Neural progenitor cell (in vitro differentiated cells): ENCODE results near the gene DIP2A. TPM values are rescaled to one million over a fixed set of nuclear protein-coding genes. Genes with fewer than 3 reads are reported as not detected.

Experiments used
- DNase-seq: peaks from one replicate; pipeline ENCODE4 v3.0.0-alpha.2; 2016; ENCODE audit warnings: low spot score
- H2AFZ ChIP-seq: fragments of 200-600 bp; sonication (generic); replicated peaks from 2 replicates; pipeline ENCODE4 v1.6.1; 2016; ENCODE audit warnings: antibody characterized with exemption
- H3F3A ChIP-seq: fragments of 200-600 bp; sonication (generic); 2 replicates; pipeline ENCODE4 v1.6.1; 2016; ENCODE audit warnings: antibody characterized with exemption, low read depth
- H3K27ac ChIP-seq: fragments of 200-600 bp; sonication (generic); 2 replicates; pipeline ENCODE4 v1.5.1; 2016; ENCODE audit warnings: mild to moderate bottlenecking
- H3K27me3 ChIP-seq: fragments of 200-600 bp; sonication (generic); 2 replicates; pipeline ENCODE4 v1.6.1; 2016; ENCODE audit warnings: mild to moderate bottlenecking, moderate library complexity
- H3K36me3 ChIP-seq: fragments of 200-600 bp; sonication (generic); 2 replicates; pipeline ENCODE4 v1.5.1; 2016
- H3K4me1 ChIP-seq: fragments of 200-600 bp; sonication (generic); 2 replicates; pipeline ENCODE4 v1.6.1; 2016; ENCODE audit warnings: mixed run types
- H3K4me2 ChIP-seq: fragments of 200-600 bp; sonication (generic); 2 replicates; pipeline ENCODE4 v1.6.1; 2016
- H3K4me3 ChIP-seq: fragments of 200-600 bp; sonication (generic); 2 replicates; pipeline ENCODE4 v1.5.1; 2016
- H3K79me2 ChIP-seq: fragments of 200-600 bp; sonication (generic); 2 replicates; pipeline ENCODE4 v1.6.1; 2016; ENCODE audit warnings: low read depth
- H3K9ac ChIP-seq: fragments of 200-600 bp; sonication (generic); 2 replicates; pipeline ENCODE4 v1.6.1; 2016
- H3K9me3 ChIP-seq: fragments of 200-600 bp; sonication (generic); 2 replicates; pipeline ENCODE4 v1.5.1; 2016; ENCODE audit warnings: low read depth
- H4K20me1 ChIP-seq: fragments of 200-600 bp; sonication (generic); 2 replicates; pipeline ENCODE4 v1.6.1; 2016; ENCODE audit warnings: low read depth
- H3K27ac Mint-ChIP-seq: 3 replicates; pipeline ENCODE4 v1.8.0; 2021; ENCODE audit warnings: mixed read lengths
- H3K27me3 Mint-ChIP-seq: 2 replicates; pipeline ENCODE4 v1.8.0; 2022; ENCODE audit warnings: low read depth, mild to moderate bottlenecking, inconsistent platforms, moderate library complexity, mixed read lengths; ENCODE audit not compliant: insufficient read depth
- H3K36me3 Mint-ChIP-seq: 3 replicates; pipeline ENCODE4 v1.8.0; 2021; ENCODE audit warnings: mixed read lengths
- H3K4me1 Mint-ChIP-seq: 3 replicates; pipeline ENCODE4 v1.8.0; 2021; ENCODE audit warnings: mixed read lengths
- H3K4me3 Mint-ChIP-seq: 3 replicates; pipeline ENCODE4 v1.8.0; 2021; ENCODE audit warnings: mild to moderate bottlenecking, moderate library complexity, mixed read lengths
- H3K9me3 Mint-ChIP-seq: 3 replicates; pipeline ENCODE4 v1.8.0; 2020; ENCODE audit warnings: mixed read lengths
- EZH2 ChIP-seq: fragments of 200-600 bp; sonication (generic); IDR thresholded peaks from 2 replicates; pipeline ENCODE4 v1.6.1; 2017; ENCODE audit warnings: antibody characterized with exemption, mild to moderate bottlenecking, moderate library complexity
- EZH2phosphoT487 ChIP-seq: fragments of 200-600 bp; sonication (generic); IDR thresholded peaks from 2 replicates; pipeline ENCODE4 v1.6.1; 2017; ENCODE audit warnings: antibody characterized with exemption
- small RNA-seq: library from RNA; depleted of rRNA; stranded (forward); fragments of <200 nt; gene quantifications from one replicate; pipeline ENCODE3, GENCODE V24; 2015
- total RNA-seq: library from RNA; depleted of rRNA; stranded (reverse); fragments of >200 nt; gene quantifications from 2 replicates; pipeline ENCODE4 v1.2.3, GENCODE V29; 2015; ENCODE audit warnings: low replicate concordance
- TF ChIP-seq, protein P1 (sequence below): fragments of 200-600 bp; sonication (generic); IDR thresholded peaks from 2 replicates; pipeline ENCODE4 v1.5.1; 2017; ENCODE audit warnings: antibody characterized with exemption, mild to moderate bottlenecking

DIP2A gene
- total RNA-seq, 1 donor from 2014 or later: 50.7 TPM

GRCh38 chr21:46618738-46619379 lies 160.2 kb downstream of the DIP2A start:
- no peak for TF ChIP-seq EZH2phosphoT487
- no peak for TF ChIP-seq EZH2
- TF ChIP-seq, protein P1, sequence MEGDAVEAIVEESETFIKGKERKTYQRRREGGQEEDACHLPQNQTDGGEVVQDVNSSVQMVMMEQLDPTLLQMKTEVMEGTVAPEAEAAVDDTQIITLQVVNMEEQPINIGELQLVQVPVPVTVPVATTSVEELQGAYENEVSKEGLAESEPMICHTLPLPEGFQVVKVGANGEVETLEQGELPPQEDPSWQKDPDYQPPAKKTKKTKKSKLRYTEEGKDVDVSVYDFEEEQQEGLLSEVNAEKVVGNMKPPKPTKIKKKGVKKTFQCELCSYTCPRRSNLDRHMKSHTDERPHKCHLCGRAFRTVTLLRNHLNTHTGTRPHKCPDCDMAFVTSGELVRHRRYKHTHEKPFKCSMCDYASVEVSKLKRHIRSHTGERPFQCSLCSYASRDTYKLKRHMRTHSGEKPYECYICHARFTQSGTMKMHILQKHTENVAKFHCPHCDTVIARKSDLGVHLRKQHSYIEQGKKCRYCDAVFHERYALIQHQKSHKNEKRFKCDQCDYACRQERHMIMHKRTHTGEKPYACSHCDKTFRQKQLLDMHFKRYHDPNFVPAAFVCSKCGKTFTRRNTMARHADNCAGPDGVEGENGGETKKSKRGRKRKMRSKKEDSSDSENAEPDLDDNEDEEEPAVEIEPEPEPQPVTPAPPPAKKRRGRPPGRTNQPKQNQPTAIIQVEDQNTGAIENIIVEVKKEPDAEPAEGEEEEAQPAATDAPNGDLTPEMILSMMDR: no peak
- Histone ChIP-seq H3K79me2 (no peaks in the 10 kb centered on the region), H4K20me1 (no peaks in the 10 kb centered on the region), H3K4me3 (no peak overlapping the region), H3K9me3 (no peaks in the 10 kb centered on the region), H3K4me2 (no peak overlapping the region), H3K4me1 (peaks cover 23% of the 10 kb centered on the region), H3K9ac (no peak overlapping the region), H3K27me3 (no peaks in the 10 kb centered on the region), H3K27ac (no peak overlapping the region), H2AFZ (no peak overlapping the region), H3F3A (peaks cover 24% of the 10 kb centered on the region), H3K36me3 (no peaks in the 10 kb centered on the region)
- Mint-ChIP-seq H3K27ac (no peak overlapping the region), H3K4me3 (no peak overlapping the region), H3K27me3 (peaks cover 10% of the 10 kb centered on the region), H3K9me3 (peaks cover 40% of the 10 kb centered on the region), H3K36me3 (peaks cover 4% of the 10 kb centered on the region), H3K4me1 (peaks cover 37% of the 10 kb centered on the region)
- DNase-seq: no peak

Small RNAs within 50 kb of the gene (small RNA-seq; reads per million reads assigned to genes)
- gene RNU6-396P: not detected

Other genes starting within 250 kb of the DIP2A start
- gene LSS, start 230.1 kb upstream of the DIP2A start, total RNA-seq: 26.7 and 90.5 TPM in 2 replicates
- 72.4 and 101 TPM in 2 replicates for gene MCM3AP, start 173.3 kb upstream of the DIP2A start, total RNA-seq
- 42.2 and 47.3 TPM in 2 replicates for gene YBEY, start 172.5 kb upstream of the DIP2A start, total RNA-seq
- gene C21orf58, start 135.0 kb upstream of the DIP2A start, total RNA-seq: 26.2 and 49.2 TPM in 2 replicates
- 32.3 and 42.0 TPM in 2 replicates for gene PCNT, start 134.7 kb upstream of the DIP2A start, total RNA-seq
- 0.60 and 1.0 TPM in 2 replicates for gene S100B, start 146.2 kb downstream of the DIP2A start, total RNA-seq
- 75.4 and 93.9 TPM in 2 replicates for gene PRMT2, start 176.8 kb downstream of the DIP2A start, total RNA-seq